NCI-H2227 (cell line): ENCODE results near the gene KRTAP4-8.
"Not testable (repeated sequence)": the region's sequence is repeated elsewhere in the genome, so short reads cannot be mapped to it uniquely, and the experiment has no call there.

Experiments used
- DNase-seq: peaks from one replicate; lab custom pipeline; 2025; ENCODE audit not compliant: unreplicated experiment; lab: John Stamatoyannopoulos, UW

KRTAP4-8 gene

DNA sequence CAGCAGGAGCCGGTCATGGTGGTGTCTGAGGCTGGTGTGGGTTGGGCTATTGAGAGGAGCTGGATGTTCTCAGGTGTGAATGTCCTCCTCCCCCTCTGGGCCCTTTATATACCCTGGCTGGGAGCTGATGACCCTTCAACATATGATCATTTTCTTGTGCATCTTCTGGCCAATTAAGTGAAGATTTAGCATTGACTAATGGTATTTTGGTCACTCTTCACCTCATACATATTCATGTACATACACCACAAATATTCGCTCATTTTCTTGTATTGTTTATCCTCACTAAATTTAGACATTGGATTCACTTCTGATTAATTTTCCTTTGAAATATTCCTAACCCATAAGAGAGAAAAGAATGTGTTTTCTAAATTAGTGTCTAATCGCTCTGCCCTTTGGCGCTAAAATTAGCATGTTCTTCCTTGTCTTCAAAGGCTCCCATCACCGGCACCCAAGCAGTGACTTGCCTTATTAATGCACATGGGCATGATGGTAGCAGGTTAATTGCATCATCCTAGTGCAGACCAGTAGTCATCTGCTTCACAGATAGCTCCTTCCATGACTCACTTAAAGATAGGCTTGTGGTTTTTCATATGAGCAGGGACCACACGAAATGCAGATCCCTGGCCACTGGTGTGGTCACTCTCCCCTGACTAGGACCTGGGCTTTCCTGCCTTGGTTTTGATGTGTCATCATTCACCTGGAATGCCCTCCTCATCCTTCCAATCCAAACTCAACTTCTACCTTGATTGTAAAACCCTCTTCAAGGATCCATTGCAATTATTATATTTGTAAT, 31.9 kb downstream of the KRTAP4-8 start, which contains the start of gene KRTAP2-4:
TSS of gene KRTAP2-4 (minus strand) at position 51 of the 796 bp plus-strand sequence. CDS start at position 17, 34 bp downstream.
- no peak for DNase-seq

DNA sequence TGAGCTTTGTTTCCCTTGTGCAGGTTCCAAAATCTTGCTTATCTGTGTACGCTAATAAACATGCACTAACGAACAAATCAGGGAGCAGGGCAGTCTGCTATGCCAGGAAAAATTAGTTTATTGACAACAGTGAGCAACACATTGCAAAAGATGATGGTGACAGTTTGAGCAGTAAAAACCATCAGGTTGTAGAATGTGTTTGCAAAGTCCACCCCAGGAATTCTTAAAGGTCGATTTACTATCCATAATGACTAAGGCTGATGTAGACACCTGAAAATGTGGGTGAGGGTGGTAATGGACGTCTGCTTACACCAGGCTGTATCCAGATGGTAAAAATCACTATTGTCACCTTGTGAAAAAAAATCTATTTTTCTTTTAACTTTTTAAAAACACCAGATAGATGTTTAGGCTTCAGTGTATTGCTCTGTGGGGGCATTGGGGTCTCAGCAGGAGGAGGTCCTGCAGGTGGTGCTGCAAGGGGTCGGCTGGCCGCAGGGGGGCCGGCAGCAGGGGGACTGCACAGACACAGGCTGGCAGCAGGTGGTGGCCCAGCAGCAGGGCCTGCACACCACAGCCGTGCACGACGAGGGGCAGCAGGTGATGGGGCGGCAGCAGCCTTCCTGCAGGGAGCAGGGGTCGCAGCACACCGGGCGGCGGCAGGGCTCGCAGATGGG, 32.8 kb downstream of the KRTAP4-8 start:
- not testable (repeated sequence) for DNase-seq

DNA sequence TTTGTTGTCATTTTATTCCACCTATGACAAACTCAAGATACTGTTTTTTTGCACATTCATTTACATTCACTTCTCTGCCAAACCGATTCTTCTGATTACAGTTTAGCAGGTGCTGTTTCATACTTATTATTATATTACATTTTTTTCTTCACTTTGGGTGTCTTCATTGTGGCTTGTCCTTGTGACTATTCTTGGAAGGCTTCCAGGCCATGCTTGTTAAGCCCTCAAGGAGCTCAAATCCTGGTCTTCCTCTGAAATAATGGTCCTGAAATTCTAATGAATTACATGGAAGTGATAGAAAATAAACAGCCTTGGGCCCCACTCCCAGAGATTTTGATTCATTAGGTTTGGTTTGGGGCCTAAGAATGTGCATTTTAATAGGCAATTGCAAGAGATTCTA, 33.6 kb downstream of the KRTAP4-8 start:
- no peak for DNase-seq

DNA sequence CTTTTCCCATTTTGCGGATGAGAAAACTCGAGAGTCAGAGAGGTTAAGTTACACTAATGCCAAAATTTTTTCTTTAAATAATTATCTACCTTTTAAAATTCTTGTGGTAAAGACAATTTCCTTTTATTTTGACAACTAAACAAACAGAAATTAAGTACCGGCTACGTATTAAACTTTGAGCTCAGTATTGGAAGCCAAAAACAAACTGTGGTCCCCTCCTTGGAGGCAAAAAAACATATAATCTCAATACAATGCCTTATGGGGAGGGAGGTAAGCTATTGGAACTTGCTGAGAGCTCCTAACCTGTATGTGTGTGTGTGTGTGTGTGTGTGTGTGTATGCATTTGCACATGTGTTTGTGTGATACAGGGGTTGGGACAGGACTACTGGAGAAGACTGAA, 34.5 kb downstream of the KRTAP4-8 start:
- no peak for DNase-seq

DNA sequence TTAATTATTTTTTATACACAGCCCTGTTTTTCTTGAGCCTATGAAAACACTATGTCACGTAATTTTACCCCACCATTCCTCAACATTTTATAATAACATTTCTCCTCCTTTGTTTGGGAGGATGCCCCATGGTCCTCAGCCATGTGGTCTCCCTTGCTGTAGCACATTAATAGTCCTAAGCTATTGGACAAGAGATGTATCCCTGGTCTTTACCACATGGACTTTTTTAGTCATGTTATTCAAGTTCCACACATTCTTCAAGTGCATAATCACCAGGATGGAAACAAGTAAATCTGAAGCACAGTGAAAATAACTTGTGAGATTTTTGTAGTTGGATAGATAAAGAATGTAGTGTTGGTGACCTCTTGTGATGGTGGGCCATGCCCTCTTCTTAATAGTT, 36.0 kb downstream of the KRTAP4-8 start:
- DNase-seq = no peak

DNA sequence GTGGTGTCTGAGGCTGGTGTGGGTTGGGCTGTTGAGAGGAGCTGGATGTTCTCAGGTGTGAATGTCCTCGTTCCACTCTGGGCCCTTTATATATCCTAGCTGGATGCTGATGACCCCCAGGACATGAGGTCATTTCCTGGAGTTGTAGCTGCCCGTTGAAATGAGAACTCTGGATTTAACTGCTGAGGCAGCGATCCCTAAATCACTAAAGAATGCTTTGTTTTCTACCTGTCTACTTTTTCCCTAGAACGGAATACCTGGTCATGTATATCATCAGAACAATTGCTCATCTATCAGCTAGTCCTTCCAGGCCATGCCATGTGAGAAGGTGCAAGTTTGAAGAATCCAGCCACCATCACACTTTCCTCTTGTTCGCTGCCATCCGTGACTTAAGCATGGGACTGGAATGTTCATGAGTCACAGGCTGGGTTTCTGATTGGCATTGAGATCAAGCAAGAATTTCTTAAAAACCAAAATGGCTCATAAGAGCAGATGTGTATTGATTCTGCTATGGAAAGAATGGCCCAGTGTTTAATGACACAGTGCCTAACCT, 37.8 kb downstream of the KRTAP4-8 start, which contains the start of gene KRTAP2-3:
TSS of gene KRTAP2-3 (minus strand) at position 63 of the 553 bp plus-strand sequence. CDS start 64 bp downstream, outside the sequence.
- DNase-seq = no peak

DNA sequence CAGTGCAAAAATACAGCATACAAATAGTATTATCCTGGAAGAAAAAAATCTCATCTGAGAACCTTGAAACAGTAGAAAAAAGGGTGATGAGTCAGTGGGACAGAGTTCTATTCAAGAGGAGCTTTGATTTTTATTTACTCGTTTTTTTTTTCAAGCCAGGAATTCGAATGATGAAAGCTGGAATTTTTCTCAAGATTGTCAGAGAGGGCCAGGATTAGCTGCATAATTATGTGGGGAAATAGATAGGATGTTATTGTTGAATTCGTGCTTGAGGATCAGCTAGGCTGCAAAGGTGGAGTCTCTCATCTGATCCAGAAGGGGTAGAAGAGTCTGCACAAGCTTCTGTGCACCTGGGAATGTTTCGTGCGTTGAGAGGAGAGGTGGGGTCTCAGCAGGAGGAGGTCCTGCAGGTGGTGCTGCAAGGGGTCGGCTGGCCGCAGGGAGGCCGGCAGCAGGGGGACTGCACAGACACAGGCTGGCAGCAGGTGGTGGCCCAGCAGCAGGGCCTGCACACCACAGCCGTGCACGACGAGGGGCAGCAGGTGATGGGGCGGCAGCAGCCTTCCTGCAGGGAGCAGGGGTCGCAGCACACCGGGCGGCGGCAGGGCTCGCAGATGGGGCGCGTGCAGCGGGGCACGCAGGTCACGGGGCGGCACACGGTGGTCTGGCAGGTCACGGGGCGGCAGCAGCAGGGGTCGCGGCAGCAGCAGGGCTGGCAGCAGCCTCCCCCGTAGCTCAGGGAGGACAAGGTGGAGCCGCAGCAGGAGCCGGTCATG, 38.5 kb downstream of the KRTAP4-8 start:
- not testable (repeated sequence) for DNase-seq

DNA sequence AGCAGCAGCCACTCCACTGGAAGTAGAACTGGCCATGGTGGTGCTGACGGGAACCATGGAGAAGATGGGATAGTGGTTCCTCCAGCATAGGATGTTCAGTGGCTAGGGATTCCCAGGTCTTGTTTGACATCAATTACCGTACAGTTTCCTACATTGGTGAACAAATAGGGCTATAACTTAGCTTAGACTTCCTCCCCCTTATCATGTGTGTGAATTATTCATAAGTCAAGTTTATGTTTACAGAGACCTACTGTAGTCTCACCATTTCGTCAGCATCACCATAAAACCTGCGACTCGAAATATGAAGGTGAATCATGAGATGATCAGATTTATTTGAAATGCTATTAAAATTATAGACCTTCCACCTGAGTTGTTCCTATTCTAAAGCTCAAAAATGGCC, 39.2 kb downstream of the KRTAP4-8 start:
- DNase-seq = no peak

DNA sequence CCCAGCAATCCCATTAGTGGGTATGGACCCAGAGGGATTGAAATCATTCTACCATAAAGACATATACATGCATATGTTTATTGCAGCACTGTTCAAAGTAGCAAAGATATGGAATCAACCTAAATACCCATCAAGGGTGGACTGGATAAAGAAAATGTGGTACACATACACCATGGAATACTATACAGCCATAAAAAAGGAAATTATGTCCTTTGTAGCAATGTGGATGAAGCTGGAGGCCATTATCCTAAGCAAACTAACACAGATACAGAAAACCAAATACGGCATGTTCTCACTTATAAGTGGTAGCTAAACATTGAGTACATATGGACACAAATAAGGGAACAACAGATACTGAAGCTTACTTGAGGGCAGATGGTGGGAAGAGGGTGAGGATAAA, 40.4 kb downstream of the KRTAP4-8 start:
- DNase-seq = no peak

DNA sequence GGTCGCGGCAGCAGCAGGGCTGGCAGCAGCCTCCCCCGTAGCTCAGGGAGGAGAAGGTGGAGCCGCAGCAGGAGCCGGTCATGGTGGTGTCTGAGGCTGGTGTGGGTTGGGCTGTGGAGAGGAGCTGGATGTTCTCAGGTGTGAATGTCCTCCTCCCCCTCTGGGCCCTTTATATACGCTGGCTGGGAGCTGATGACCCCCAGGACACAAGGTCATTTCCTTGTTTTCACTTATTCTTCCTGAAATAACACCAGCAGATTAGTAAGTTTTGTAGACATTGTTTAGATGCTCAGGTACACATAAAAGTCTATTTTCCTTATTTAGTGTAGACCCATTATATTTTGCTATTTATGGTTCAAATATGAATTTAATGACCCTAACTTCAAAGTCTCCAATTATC, 42.8 kb downstream of the KRTAP4-8 start, which contains the start of gene KRTAP2-2:
TSS of gene KRTAP2-2 (minus strand) at position 101 of the 400 bp plus-strand sequence. CDS start at position 82, 19 bp downstream.
- not testable (repeated sequence) for DNase-seq

DNA sequence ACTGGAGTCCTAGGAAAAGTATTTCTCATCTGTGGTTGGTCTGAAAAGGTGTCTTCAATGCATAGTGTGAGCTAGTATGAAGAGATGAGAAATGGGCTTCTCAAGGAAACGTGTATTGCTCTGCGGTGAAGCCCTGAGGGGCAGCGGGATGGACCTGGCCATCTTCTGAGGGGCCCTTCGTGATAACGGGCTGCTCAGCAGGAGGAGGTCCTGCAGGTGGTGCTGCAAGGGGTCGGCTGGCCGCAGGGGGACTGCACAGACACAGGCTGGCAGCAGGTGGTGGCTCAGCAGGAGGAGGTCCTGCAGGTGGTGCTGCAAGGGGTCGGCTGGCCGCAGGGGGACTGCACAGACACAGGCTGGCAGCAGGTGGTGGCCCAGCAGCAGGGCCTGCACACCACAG, 43.4 kb downstream of the KRTAP4-8 start:
- DNase-seq = not testable (repeated sequence)

DNA sequence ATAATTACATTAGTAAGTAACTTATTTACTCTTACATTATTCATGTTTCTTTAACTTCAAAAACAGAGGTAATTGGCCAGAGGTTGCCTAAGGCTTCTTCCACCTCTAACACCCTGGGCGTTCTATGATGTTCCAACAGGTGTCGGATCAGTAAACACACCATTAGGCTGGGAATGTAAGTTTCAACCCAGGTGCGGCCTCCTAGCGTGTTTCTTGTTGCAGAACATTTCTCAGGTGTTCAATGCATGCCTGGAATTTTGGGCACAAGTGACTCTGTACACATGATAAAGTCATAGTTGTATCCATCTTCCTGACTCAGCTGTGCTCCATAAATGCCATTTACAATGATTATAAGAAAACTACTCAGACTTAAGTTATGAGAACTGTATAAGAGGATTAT, 43.9 kb downstream of the KRTAP4-8 start:
- DNase-seq = no peak

DNA sequence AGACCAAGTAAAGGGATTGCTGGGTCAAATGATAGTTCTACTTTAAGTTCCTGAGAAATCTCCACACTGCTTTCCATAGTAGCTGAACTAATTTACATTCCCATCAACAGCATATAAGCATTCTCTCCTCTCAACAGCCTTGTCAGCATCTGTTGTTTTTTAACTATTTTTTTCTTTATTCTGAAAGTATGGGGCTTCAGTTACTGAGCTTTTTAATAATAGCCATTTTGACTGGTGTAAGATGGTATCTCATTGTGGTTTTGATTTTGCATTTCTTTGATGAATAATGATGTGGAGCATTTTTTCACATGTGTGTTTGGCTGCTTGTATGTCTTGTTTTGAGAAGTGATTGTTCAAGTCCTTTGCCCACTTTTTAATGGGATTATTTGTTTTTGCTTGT, 45.4 kb downstream of the KRTAP4-8 start:
- DNase-seq = no peak

DNA sequence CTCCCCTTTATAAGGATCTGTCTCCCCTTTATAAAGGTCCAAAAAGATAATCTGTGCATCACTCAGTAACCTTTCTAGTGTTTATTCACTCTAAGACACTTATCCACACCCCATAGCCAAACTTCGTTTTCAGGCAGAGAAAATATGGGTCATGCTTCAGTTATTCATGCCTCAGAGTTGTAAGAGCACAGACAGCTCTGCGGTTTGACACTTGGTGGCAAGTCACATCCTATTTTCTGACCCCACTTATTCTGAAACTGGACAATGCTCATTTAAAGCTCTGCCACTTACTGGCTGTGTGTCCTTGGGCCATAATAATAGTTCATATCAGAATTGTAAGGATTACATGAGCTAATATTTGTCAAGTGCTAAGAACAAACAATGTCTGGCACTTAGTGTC, 48.8 kb downstream of the KRTAP4-8 start:
- no peak for DNase-seq

DNA sequence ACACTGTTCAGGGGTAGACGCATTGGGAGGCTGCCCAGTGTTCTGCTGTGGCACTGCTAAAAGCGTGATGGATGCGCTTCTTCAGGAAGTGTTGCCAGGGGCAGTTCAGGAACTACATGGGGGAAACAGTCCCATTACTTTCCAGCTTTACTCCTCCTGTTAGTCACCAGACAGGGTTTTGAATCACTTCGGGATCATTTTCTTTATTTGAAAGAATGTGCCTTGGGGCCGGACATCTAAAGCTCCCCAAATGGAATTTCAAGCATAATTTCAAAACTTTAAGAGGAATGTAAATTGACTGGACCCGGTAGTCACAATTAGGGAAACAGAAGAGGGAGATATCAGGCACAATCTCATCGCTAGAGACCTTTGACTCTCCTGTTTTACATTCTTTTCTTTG, 49.5 kb downstream of the KRTAP4-8 start:
- no peak for DNase-seq
